Memory B cell (primary cell): ENCODE data around the gene MTX1.

Experiments
- ATAC-seq: fragments of 150-1000 bp; cut with Tn5 transposase; 2 replicates; pipeline ENCODE4 v1.10.0; 2021; ENCODE audit warnings: low read depth, mild to moderate bottlenecking, moderate library complexity
- DNase-seq, 2 donors: peaks; one replicate each; pipeline ENCODE4 v3.0.0; 2022; ENCODE audit warnings: low spot score in 2 of 2
- H3K27ac Mint-ChIP-seq: one replicate; pipeline ENCODE4 v1.8.0; 2022; ENCODE audit warnings: mild to moderate bottlenecking, moderate library complexity, mixed read lengths
- H3K27me3 Mint-ChIP-seq: one replicate; pipeline ENCODE4 v1.8.0; 2022; ENCODE audit warnings: mixed read lengths
- H3K36me3 Mint-ChIP-seq: one replicate; pipeline ENCODE4 v1.8.0; 2022; ENCODE audit warnings: mild to moderate bottlenecking, mixed read lengths
- H3K4me1 Mint-ChIP-seq: one replicate; pipeline ENCODE4 v1.8.0; 2022; ENCODE audit warnings: mixed read lengths
- H3K4me3 Mint-ChIP-seq: one replicate; pipeline ENCODE4 v1.8.0; 2022; ENCODE audit warnings: mild to moderate bottlenecking, moderate library complexity, mixed read lengths
- H3K9me3 Mint-ChIP-seq: one replicate; pipeline ENCODE4 v1.8.0; 2022; ENCODE audit warnings: mixed read lengths

MTX1 gene

GRCh38 chr1:155170101-155170785, 38.3 kb upstream of the MTX1 start:
- H3K4me1 Mint-ChIP-seq: peaks cover 38% of the 10 kb centered on the region
- DNase-seq: no peak
- H3K4me3 Mint-ChIP-seq: no peak overlapping the region
- no peaks in the 10 kb centered on the region for H3K9me3 Mint-ChIP-seq
- ATAC-seq: no peak
- H3K36me3 Mint-ChIP-seq: peaks cover 10% of the 10 kb centered on the region
- H3K27me3 Mint-ChIP-seq: no peaks in the 10 kb centered on the region
- no peak overlapping the region for H3K27ac Mint-ChIP-seq

GRCh38 chr1:155170806-155171205, 37.7 kb upstream of the MTX1 start:
- Mint-ChIP-seq H3K4me1 (peaks cover 38% of the 10 kb centered on the region), H3K36me3 (peaks cover 10% of the 10 kb centered on the region), H3K27me3 (no peaks in the 10 kb centered on the region), H3K4me3 (no peak overlapping the region), H3K9me3 (no peaks in the 10 kb centered on the region), H3K27ac (no peak overlapping the region)
- ATAC-seq: no peak
- no peak for DNase-seq

GRCh38 chr1:155171836-155172731, 36.4 kb upstream of the MTX1 start:
- no peaks in the 10 kb centered on the region for H3K27me3 Mint-ChIP-seq
- H3K36me3 Mint-ChIP-seq: peaks cover 10% of the 10 kb centered on the region
- H3K27ac Mint-ChIP-seq: peak overlapping the region; percentile 97
- H3K4me1 Mint-ChIP-seq: peaks cover 42% of the 10 kb centered on the region
- no peak for DNase-seq
- no peaks in the 10 kb centered on the region for H3K9me3 Mint-ChIP-seq
- peak; percentile 19 for ATAC-seq
- H3K4me3 Mint-ChIP-seq: peak overlapping the region; percentile 100

DNA sequence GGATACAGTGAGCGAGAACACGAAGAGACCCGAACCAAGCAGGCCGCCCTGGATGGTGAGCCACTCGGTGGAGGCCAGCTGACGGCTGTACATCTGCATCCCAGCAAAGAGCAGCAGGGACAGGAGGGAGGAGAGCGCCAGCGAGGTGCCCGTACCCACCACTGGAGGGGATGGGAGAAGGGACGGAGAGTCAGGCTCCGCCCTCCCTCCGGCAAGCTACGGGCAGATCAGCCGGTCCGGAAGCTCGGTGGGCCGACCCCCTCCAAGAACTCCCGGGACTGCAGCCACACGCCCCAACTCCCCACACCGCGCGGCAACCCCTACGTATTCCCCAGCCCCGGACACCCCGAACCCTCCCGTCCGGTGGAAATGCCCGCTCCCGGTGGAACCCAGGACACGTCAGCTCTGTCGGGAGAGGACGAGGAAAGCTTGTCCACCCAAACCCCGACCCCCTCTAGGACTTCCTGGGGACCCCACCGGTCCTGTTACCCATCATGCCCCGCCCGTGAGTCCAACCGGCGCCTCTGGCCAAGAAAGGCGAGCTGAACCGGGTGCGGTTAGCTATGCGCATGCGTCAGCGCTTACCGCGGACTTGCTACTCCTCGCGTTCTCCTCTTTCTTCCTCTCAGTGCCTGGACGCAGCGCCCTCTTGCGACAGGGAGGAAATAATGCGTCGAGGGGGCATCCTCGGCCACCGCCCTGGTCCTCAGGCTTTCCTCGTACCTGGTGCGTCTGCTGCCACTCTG, 35.6 kb upstream of the MTX1 start, which contains the start of gene KRTCAP2:
TSS of gene KRTCAP2 (minus strand) at position 573 of the 746 bp plus-strand sequence. CDS start at position 493, 80 bp downstream.
- H3K36me3 Mint-ChIP-seq: peaks cover 10% of the 10 kb centered on the region
- DNase-seq (peak; percentile 89 to 93), ATAC-seq (peak; percentile 80)
- H3K4me1 Mint-ChIP-seq: peaks cover 34% of the 10 kb centered on the region
- H3K9me3 Mint-ChIP-seq: no peaks in the 10 kb centered on the region
- peak within 1 kb of the TSS; percentile 100 for H3K4me3 Mint-ChIP-seq
- no peaks in the 10 kb centered on the region for H3K27me3 Mint-ChIP-seq
- H3K27ac Mint-ChIP-seq: peak within 1 kb of the TSS; percentile 97

DNA sequence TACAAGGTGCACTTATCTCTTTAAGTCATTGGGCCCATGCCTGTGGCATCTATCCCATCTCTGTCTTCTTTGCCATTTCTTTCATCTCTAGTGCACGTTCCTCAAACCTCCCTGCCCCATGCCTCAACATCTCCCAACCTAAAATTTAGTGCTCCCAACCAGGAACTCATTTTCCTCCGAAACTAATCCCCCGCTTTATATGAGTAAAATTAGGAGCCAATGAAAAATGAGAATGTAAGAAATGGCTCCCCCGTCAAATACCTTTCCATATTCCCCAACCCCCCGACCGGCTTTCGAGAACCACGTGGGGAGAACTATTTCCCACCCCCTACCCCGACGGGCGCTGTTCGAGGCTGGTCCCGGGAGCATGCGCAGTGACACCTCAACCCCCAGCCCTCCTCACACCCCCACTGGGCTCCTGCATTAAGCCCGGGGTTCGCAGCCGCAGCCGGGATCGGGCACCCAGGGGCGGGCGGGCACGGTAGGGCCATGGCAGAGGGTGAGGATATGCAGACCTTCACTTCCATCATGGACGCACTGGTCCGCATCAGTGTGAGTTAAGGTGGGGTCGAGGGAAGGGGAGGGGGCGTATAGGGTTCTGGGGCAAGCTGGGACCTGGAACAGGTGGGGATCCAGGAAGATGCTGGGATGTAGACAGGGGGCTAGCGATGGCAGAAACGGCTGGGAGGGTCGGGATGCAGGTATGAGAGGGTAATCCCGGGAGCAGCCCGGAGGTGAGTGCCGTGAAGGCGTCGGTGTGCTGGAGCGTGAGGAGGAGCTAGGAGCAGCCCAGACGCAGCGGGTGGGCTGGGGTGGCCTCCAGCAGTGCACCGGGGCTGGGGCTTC, 34.8 kb upstream of the MTX1 start, which contains the start of gene TRIM46:
TSS of gene TRIM46 (plus strand) at position 372 of the 846 bp plus-strand sequence. CDS start at position 490, 118 bp downstream.
- ATAC-seq: peak; percentile 11
- H3K27me3 Mint-ChIP-seq: no peaks in the 10 kb centered on the region
- H3K27ac Mint-ChIP-seq: peak within 1 kb of the TSS; percentile 97
- H3K4me3 Mint-ChIP-seq: peak within 1 kb of the TSS; percentile 100
- H3K9me3 Mint-ChIP-seq: no peaks in the 10 kb centered on the region
- H3K36me3 Mint-ChIP-seq: peaks cover 10% of the 10 kb centered on the region
- no peak for DNase-seq
- peaks cover 32% of the 10 kb centered on the region for H3K4me1 Mint-ChIP-seq

- Mint-ChIP-seq H3K27ac (peak overlapping the region; percentile 97), H3K27me3 (no peaks in the 10 kb centered on the region), H3K9me3 (no peaks in the 10 kb centered on the region), H3K4me1 (peaks cover 32% of the 10 kb centered on the region), H3K36me3 (peaks cover 6% of the 10 kb centered on the region), H3K4me3 (peak overlapping the region; percentile 100)
- DNase-seq (no peak), ATAC-seq (no peak)
Observed at GRCh38 chr1:155174324-155175280, 33.9 kb upstream of the MTX1 start.

- no peaks in the 10 kb centered on the region for H3K9me3 Mint-ChIP-seq
- H3K4me1 Mint-ChIP-seq: peaks cover 32% of the 10 kb centered on the region
- ATAC-seq: no peak
- H3K27me3 Mint-ChIP-seq: no peaks in the 10 kb centered on the region
- peaks cover 3% of the 10 kb centered on the region for H3K36me3 Mint-ChIP-seq
- no peak for DNase-seq
- H3K4me3 Mint-ChIP-seq: no peak overlapping the region
- H3K27ac Mint-ChIP-seq: no peak overlapping the region
Observed at GRCh38 chr1:155175281-155175926, 33.1 kb upstream of the MTX1 start.

DNA sequence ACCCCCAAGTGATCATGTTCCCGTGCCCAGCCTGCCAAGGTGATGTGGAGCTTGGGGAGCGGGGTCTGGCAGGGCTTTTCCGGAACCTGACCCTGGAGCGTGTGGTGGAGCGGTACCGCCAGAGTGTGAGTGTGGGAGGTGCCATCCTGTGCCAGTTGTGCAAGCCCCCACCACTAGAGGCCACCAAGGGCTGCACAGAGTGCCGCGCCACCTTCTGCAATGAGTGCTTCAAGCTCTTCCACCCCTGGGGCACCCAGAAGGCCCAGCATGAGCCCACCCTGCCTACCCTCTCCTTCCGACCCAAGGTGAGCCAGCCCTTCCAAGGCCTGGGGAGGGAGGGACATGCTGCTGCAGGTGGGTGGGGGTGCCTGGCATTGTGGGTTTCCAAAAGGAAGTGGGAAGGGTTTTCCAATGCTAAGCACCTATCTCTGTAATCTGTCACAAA, 32.5 kb upstream of the MTX1 start:
- no peak overlapping the region for H3K4me3 Mint-ChIP-seq
- H3K27me3 Mint-ChIP-seq: no peaks in the 10 kb centered on the region
- H3K36me3 Mint-ChIP-seq: peaks cover 2% of the 10 kb centered on the region
- no peaks in the 10 kb centered on the region for H3K9me3 Mint-ChIP-seq
- peaks cover 32% of the 10 kb centered on the region for H3K4me1 Mint-ChIP-seq
- ATAC-seq (no peak), DNase-seq (no peak)
- no peak overlapping the region for H3K27ac Mint-ChIP-seq

GRCh38 chr1:155176544-155177071, 31.9 kb upstream of the MTX1 start:
- Mint-ChIP-seq H3K27ac (peak overlapping the region; percentile 8), H3K4me1 (peaks cover 32% of the 10 kb centered on the region), H3K36me3 (peaks cover 2% of the 10 kb centered on the region), H3K9me3 (no peaks in the 10 kb centered on the region), H3K27me3 (no peaks in the 10 kb centered on the region), H3K4me3 (peak overlapping the region; percentile 2)
- ATAC-seq (peak; percentile 50), DNase-seq (peak; percentile 83 to 87)

GRCh38 chr1:155177192-155177917, 31.1 kb upstream of the MTX1 start:
- Mint-ChIP-seq H3K36me3 (peaks cover 2% of the 10 kb centered on the region), H3K4me3 (no peak overlapping the region), H3K4me1 (peaks cover 28% of the 10 kb centered on the region), H3K9me3 (no peaks in the 10 kb centered on the region), H3K27me3 (no peaks in the 10 kb centered on the region), H3K27ac (no peak overlapping the region)
- ATAC-seq (no peak), DNase-seq (no peak)

DNA sequence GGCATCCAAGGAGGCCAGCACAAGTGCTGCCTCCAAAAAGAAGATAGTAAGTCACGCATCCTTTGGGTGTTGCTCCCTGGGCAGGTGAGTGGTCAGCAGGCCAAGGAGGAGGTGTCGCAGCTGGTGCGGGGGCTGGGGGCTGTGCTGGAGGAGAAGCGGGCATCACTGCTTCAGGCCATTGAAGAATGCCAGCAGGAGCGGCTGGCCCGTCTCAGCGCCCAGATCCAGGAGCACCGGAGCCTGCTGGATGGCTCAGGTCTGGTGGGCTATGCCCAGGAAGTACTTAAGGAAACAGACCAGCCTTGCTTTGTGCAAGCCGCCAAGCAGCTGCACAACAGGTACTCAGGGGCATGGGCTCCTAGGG, 30.6 kb upstream of the MTX1 start:
- peaks cover 2% of the 10 kb centered on the region for H3K36me3 Mint-ChIP-seq
- no peak overlapping the region for H3K4me3 Mint-ChIP-seq
- H3K9me3 Mint-ChIP-seq: no peaks in the 10 kb centered on the region
- DNase-seq (no peak), ATAC-seq (no peak)
- no peaks in the 10 kb centered on the region for H3K27me3 Mint-ChIP-seq
- peaks cover 25% of the 10 kb centered on the region for H3K4me1 Mint-ChIP-seq
- no peak overlapping the region for H3K27ac Mint-ChIP-seq
